IMR-90 (cell line): ENCODE measurements around the gene CA6. TPM values are rescaled to one million over a fixed set of nuclear protein-coding genes. Genes with fewer than 3 reads are reported as not detected.
"Not testable (repeated sequence)": the region's sequence is repeated elsewhere in the genome, so short reads cannot be mapped to it uniquely, and the experiment has no call there.

Source experiments
- ATAC-seq: fragments of 200-7000 bp; cut with Tn5 transposase; 2 replicates; pipeline ENCODE4 v1.9.1; 2020; ENCODE audit warnings: low read depth, mild to moderate bottlenecking, moderate library complexity
- BruUV-seq: library from RNA; stranded (reverse); fragments of 400-500 nt; replicated peaks from 2 replicates; lab custom pipeline; 2021; lab: Mats Ljungman, UMichigan
- CTCF ChIA-PET: fragments of 300-600 bp; formaldehyde crosslinking; extraction: SDS; loops from one replicate; lab custom pipeline; 2021; ENCODE audit warnings: antibody characterized with exemption; lab: Yijun Ruan, JAX
- POLR2A ChIA-PET: fragments of 300-600 bp; sonication (Branson Sonifier 250); formaldehyde crosslinking; loops from one replicate; lab custom pipeline; 2022; ENCODE audit warnings: antibody characterized with exemption; ENCODE audit not compliant: unreplicated experiment; lab: Charles Lee
- DNase-seq: peaks from one replicate; pipeline ENCODE4 v3.0.0; 2013
- H2AFZ ChIP-seq: replicated peaks from 2 replicates; pipeline ENCODE3; 2013; ENCODE audit warnings: low read length, mild to moderate bottlenecking; ENCODE audit not compliant: poor library complexity
- H2AK5ac ChIP-seq: 2 replicates; pipeline ENCODE4 v1.6.1; 2013; ENCODE audit warnings: low read depth, low read length, inconsistent platforms
- H2AK9ac ChIP-seq: replicated peaks from 2 replicates; pipeline ENCODE3; 2013; ENCODE audit warnings: mild to moderate bottlenecking, low read depth, low read length, moderate library complexity; ENCODE audit not compliant: poor library complexity
- H2BK120ac ChIP-seq: 2 replicates; pipeline ENCODE4 v1.6.1; 2013; ENCODE audit warnings: low read depth, low read length, inconsistent platforms
- H2BK15ac ChIP-seq: 3 replicates; pipeline ENCODE4 v1.6.1; 2013; ENCODE audit warnings: low read depth, low read length, inconsistent platforms
- H2BK20ac ChIP-seq: 2 replicates; pipeline ENCODE4 v1.6.1; 2013; ENCODE audit warnings: low read depth, mild to moderate bottlenecking, inconsistent platforms, low read length, moderate library complexity
- H2BK5ac ChIP-seq: 2 replicates; pipeline ENCODE4 v1.6.1; 2013; ENCODE audit warnings: mild to moderate bottlenecking, low read depth, low read length, inconsistent platforms; ENCODE audit not compliant: poor library complexity, severe bottlenecking
- H3K14ac ChIP-seq: replicated peaks from 2 replicates; pipeline ENCODE4 v1.6.1; 2013; ENCODE audit warnings: low read depth, low read length, inconsistent platforms
- H3K18ac ChIP-seq: 2 replicates; pipeline ENCODE4 v1.6.1; 2013; ENCODE audit warnings: low read depth, low read length, control low read depth
- H3K23ac ChIP-seq: 2 replicates; pipeline ENCODE4 v1.6.1; 2013; ENCODE audit warnings: low read depth, low read length, inconsistent platforms
- H3K27ac ChIP-seq: 2 replicates; pipeline ENCODE4 v1.5.1; 2013; ENCODE audit warnings: mild to moderate bottlenecking, control low read depth, low read length; ENCODE audit not compliant: insufficient read depth
- H3K27me3 ChIP-seq: 2 replicates; pipeline ENCODE4 v1.6.1; 2013; ENCODE audit warnings: low read length; ENCODE audit not compliant: control insufficient read depth, insufficient read depth
- H3K36me3 ChIP-seq: 2 replicates; pipeline ENCODE4 v1.6.1; 2013; ENCODE audit warnings: low read length, mixed read lengths; ENCODE audit not compliant: control insufficient read depth, insufficient read depth
- H3K4ac ChIP-seq: 2 replicates; pipeline ENCODE4 v1.6.1; 2013; ENCODE audit warnings: low read depth, low read length, inconsistent platforms
- H3K4me1 ChIP-seq: 2 replicates; pipeline ENCODE4 v1.6.1; 2013; ENCODE audit warnings: low read length, mixed read lengths; ENCODE audit not compliant: control insufficient read depth, insufficient read depth
- H3K4me2 ChIP-seq: 2 replicates; pipeline ENCODE4 v1.6.1; 2013; ENCODE audit warnings: low read depth, mild to moderate bottlenecking, control low read depth, low read length, moderate library complexity
- H3K4me3 ChIP-seq: 2 replicates; pipeline ENCODE4 v1.5.1; 2013; ENCODE audit warnings: low read depth, mild to moderate bottlenecking, control low read depth, low read length, moderate library complexity; ENCODE audit not compliant: insufficient read depth
- H3K56ac ChIP-seq: 2 replicates; pipeline ENCODE4 v1.6.1; 2013; ENCODE audit warnings: low read length, inconsistent platforms; ENCODE audit not compliant: insufficient read depth; ENCODE audit errors: extremely low read depth
- H3K79me1 ChIP-seq, 2 experiments: 2 replicates each; pipeline ENCODE4 v1.6.1; 2013; ENCODE audit warnings: low read length in 2 of 2, inconsistent platforms in 1 of 2, low read depth in 1 of 2
- H3K9ac ChIP-seq: 2 replicates; pipeline ENCODE4 v1.6.1; 2013; ENCODE audit warnings: low read depth, low read length, control low read depth
- H3K9me1 ChIP-seq: 2 replicates; pipeline ENCODE4 v1.6.1; 2013; ENCODE audit warnings: low read length, inconsistent platforms; ENCODE audit not compliant: insufficient read depth
- H3K9me3 ChIP-seq: 2 replicates; pipeline ENCODE4 v1.6.1; 2013; ENCODE audit warnings: low read length; ENCODE audit not compliant: control insufficient read depth, insufficient read depth
- H4K20me1 ChIP-seq: 2 replicates; pipeline ENCODE4 v1.6.1; 2013; ENCODE audit warnings: low read length, inconsistent platforms; ENCODE audit not compliant: insufficient read depth
- H4K5ac ChIP-seq: 2 replicates; pipeline ENCODE4 v1.6.1; 2013; ENCODE audit warnings: mild to moderate bottlenecking, low read depth, low read length, control low read depth
- H4K8ac ChIP-seq, 2 experiments: 2 replicates each; pipeline ENCODE4 v1.6.1; 2013; ENCODE audit warnings: low read depth in 2 of 2, low read length in 2 of 2, control low read depth in 1 of 2, inconsistent platforms in 1 of 2
- H4K91ac ChIP-seq: 2 replicates; pipeline ENCODE4 v1.6.1; 2013; ENCODE audit warnings: low read depth, low read length, inconsistent platforms; ENCODE audit not compliant: insufficient read depth
- BHLHE40 ChIP-seq: fragments of 150-350 bp; IDR thresholded peaks from 2 replicates; pipeline ENCODE4 v1.6.1; 2016; ENCODE audit warnings: mild to moderate bottlenecking, low read depth, low read length
- NFE2L2 ChIP-seq: fragments of 150-350 bp; IDR thresholded peaks from 2 replicates; pipeline ENCODE4 v1.6.1; 2016; ENCODE audit warnings: low read depth, mild to moderate bottlenecking, low read length
- POLR2A ChIP-seq: IDR thresholded peaks from 2 replicates; pipeline ENCODE4 v1.6.1; 2012; ENCODE audit warnings: mild to moderate bottlenecking, low read depth, low read length
- SMC3 ChIP-seq: fragments of 150-350 bp; IDR thresholded peaks from 2 replicates; pipeline ENCODE4 v1.6.1; 2016; ENCODE audit warnings: low read depth, mild to moderate bottlenecking, antibody characterized with exemption, low read length, moderate library complexity
- WGBS, 2 experiments: methylation state at CpG; one replicate each; pipeline versions ENCODE4 v1.1.5 to v1.1.7; 2013; ENCODE audit warnings: missing lambda C conversion rate in 2 of 2; ENCODE audit not compliant: insufficient read length in 1 of 2; ENCODE audit errors: extremely low coverage in 2 of 2; 5-methylcytosine and 5-hydroxymethylcytosine counted together
- dilution Hi-C: fragments of 300-500 bp; cut with HindIII; formaldehyde crosslinking; loops from one replicate; pipeline ENCODE4 v1.14.3; 2018; ENCODE audit warnings: low sequenced_read_pairs; ENCODE audit not compliant: unreplicated experiment
- in situ Hi-C: fragments of 300-500 bp; cut with MboI; formaldehyde crosslinking; loops from 3 replicates; pipeline ENCODE4 v1.14.3; 2019; ENCODE audit warnings: low sequenced_read_pairs, inconsistent platforms, mixed read lengths
- intact Hi-C: fragments of 100-400 bp; cut with micrococcal nuclease; formaldehyde crosslinking; loops from 2 replicates; pipeline ENCODE4 v1.10.0; 2022
- polyA plus RNA-seq, 3 experiments: library from polyadenylated mRNA; depleted of rRNA; stranded (reverse); fragments of >200 nt; gene quantifications; 2 replicates each; pipeline ENCODE4 v1.2.3, GENCODE V29; 2012; ENCODE audit warnings: low replicate concordance in 1 of 3
- total RNA-seq: library from RNA; depleted of rRNA; stranded (reverse); fragments of >200 nt; gene quantifications from 2 replicates; pipeline ENCODE4 v1.2.3, GENCODE V29; 2012

The CA6 gene
- total and polyA plus RNA-seq, 2 of the 4 experiments (the other 2 are of a cell fraction): not detected

DNA sequence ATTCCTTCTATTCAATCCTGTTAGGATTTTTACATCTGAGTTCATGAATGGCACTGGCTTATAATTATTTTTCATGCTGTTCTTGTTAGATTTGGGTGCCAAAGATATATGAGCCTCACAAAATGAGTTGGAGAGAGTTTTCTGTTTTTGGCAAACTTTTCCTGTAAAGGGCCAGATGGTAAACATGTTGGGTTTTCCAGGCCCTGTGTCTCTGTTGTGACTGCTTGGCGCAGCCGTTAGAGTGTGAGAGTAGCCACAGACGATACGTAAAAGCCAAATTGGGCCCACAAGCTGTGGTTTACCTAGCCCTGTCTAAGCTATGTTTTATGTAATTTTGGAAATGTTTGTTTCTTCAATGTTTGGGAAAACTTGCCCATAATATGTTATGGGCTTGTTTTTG, 15.6 kb upstream of the CA6 start:
- Histone ChIP-seq H2BK120ac (no peak overlapping the region), H3K4me3 (no peak overlapping the region), H3K4me2 (no peak overlapping the region), H2AK5ac (no peak overlapping the region), H3K9ac (no peak overlapping the region), H2AK9ac (no peak overlapping the region), H3K18ac (no peak overlapping the region), H3K23ac (no peak overlapping the region), H4K20me1 (no peaks in the 10 kb centered on the region), H3K4me1 (no peaks in the 10 kb centered on the region), H4K8ac (no peak overlapping the region), H3K27ac (no peak overlapping the region), H3K9me3 (no peaks in the 10 kb centered on the region), H4K5ac (no peak overlapping the region), H4K91ac (no peak overlapping the region), H2BK5ac (no peak overlapping the region), H2AFZ (no peak overlapping the region), H3K14ac (no peak overlapping the region), H3K9me1 (no peaks in the 10 kb centered on the region), H3K4ac (no peak overlapping the region), H3K56ac (no peak overlapping the region), H3K79me1 (no peaks in the 10 kb centered on the region), H3K27me3 (peaks cover 19% of the 10 kb centered on the region), H3K36me3 (no peaks in the 10 kb centered on the region), H2BK15ac (no peak overlapping the region), H2BK20ac (no peak overlapping the region)
- POLR2A ChIA-PET: no interaction called here
- no TSS peak for BruUV-seq
- ATAC-seq: no peak
- intact Hi-C loops: no loop called here
- TF ChIP-seq BHLHE40 (no peak), POLR2A (no peak), NFE2L2 (no peak), SMC3 (no peak)
- dilution Hi-C loops: no loop called here
- DNase-seq: no peak
- CTCF ChIA-PET: no interaction called here
- no CpG with 5 or more reads among the region's 4 CpGs for WGBS, 2 experiments
- in situ Hi-C loops: no loop called here

DNA sequence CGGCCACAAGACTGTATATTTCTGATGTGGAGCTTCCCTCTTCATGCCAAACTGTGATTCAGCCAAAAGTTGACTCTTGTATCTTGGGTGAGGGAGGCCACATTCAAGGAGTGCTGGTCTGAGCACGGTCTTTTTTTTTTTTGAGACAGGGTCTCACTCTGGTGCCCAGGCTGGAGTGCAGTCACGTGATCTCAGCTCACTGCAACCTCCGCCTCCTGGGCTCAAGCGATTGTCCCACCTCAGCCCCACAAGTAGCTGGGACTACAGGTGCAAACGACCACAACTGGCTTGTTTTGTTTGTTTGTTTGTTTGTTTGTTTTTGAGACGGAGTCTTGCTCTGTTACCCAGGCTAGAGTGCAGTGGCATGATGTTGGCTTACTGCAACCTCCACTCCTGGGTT, 8.6 kb upstream of the CA6 start:
- H2AFZ ChIP-seq, H3K9ac ChIP-seq, BruUV-seq, POLR2A ChIA-PET, H3K4ac ChIP-seq, H4K8ac ChIP-seq, H3K18ac ChIP-seq, H3K9me3 ChIP-seq, H3K79me1 ChIP-seq, H4K5ac ChIP-seq, H2AK5ac ChIP-seq, dilution Hi-C loops, ATAC-seq, H4K91ac ChIP-seq, H3K23ac ChIP-seq, H2BK5ac ChIP-seq, H4K20me1 ChIP-seq, H3K4me3 ChIP-seq, H3K14ac ChIP-seq, H2BK120ac ChIP-seq, H3K56ac ChIP-seq, in situ Hi-C loops, H2BK20ac ChIP-seq, H3K9me1 ChIP-seq, intact Hi-C loops, H2AK9ac ChIP-seq, H3K27ac ChIP-seq, H3K27me3 ChIP-seq, DNase-seq, H3K4me2 ChIP-seq, H3K4me1 ChIP-seq, CTCF ChIA-PET, H2BK15ac ChIP-seq, H3K36me3 ChIP-seq: not testable (repeated sequence)
- 80% methylated on average over 1 of the region's 7 CpGs; no CpG with 5 or more reads in 1 of the 2 experiments for WGBS, 2 experiments
